C4-2B (cell line): Measurements from ENCODE around the gene ADCYAP1R1.

Source experiments
- H3K27ac ChIP-seq: fragments of 450-650 bp; 2 replicates; pipeline ENCODE4 v1.5.1; 2017
- ZFX ChIP-seq: fragments of 450-650 bp; IDR thresholded peaks from 2 replicates; pipeline ENCODE4 v1.6.1; 2017
- TF ChIP-seq, protein P1 (sequence below): fragments of 450-650 bp; conservative IDR thresholded peaks from 2 replicates; pipeline ENCODE4 v1.5.1; 2017; ENCODE audit warnings: mild to moderate bottlenecking

The ADCYAP1R1 gene

GRCh38 chr7:31043051-31043471 is 9.0 kb upstream of the ADCYAP1R1 start:
- H3K27ac ChIP-seq, result no peak overlapping the region
- TF ChIP-seq ZFX, result no peak
- TF ChIP-seq, protein P1, sequence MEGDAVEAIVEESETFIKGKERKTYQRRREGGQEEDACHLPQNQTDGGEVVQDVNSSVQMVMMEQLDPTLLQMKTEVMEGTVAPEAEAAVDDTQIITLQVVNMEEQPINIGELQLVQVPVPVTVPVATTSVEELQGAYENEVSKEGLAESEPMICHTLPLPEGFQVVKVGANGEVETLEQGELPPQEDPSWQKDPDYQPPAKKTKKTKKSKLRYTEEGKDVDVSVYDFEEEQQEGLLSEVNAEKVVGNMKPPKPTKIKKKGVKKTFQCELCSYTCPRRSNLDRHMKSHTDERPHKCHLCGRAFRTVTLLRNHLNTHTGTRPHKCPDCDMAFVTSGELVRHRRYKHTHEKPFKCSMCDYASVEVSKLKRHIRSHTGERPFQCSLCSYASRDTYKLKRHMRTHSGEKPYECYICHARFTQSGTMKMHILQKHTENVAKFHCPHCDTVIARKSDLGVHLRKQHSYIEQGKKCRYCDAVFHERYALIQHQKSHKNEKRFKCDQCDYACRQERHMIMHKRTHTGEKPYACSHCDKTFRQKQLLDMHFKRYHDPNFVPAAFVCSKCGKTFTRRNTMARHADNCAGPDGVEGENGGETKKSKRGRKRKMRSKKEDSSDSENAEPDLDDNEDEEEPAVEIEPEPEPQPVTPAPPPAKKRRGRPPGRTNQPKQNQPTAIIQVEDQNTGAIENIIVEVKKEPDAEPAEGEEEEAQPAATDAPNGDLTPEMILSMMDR, result no peak

- no peak overlapping the region for H3K27ac ChIP-seq
- TF ChIP-seq, protein P1, result no peak
- no peak for TF ChIP-seq ZFX
Observed at GRCh38 chr7:31044529-31044928, 7.6 kb upstream of the ADCYAP1R1 start.

- H3K27ac ChIP-seq, result no peak overlapping the region
- TF ChIP-seq ZFX, result no peak
- TF ChIP-seq, protein P1, result no peak
Observed at GRCh38 chr7:31046723-31047122, 5.4 kb upstream of the ADCYAP1R1 start.

- no peak overlapping the region for H3K27ac ChIP-seq
- TF ChIP-seq, protein P1, result no peak
- no peak for TF ChIP-seq ZFX
Observed at GRCh38 chr7:31047313-31048146, 4.6 kb upstream of the ADCYAP1R1 start.

- TF ChIP-seq, protein P1, result no peak
- no peak for TF ChIP-seq ZFX
- no peak overlapping the region for H3K27ac ChIP-seq
Observed at GRCh38 chr7:31049005-31049765, 2.9 kb upstream of the ADCYAP1R1 start.

DNA sequence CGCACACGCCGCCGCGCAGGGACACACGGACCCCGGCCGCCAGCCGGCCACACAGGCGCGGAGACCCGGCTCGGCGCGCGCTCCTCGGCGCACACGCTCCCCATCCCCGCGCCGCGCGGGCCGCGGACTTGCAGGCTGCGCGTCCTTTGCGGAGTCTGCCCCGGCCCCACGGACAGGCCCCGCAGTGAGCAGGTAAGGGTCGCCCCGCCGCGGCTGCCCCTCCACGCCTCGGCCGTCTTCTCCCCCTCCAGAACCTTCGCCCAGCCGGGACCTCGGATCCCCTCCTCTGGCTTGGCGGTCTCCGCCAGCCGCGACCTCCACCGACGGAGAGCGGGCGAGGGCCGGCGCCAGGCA is 356 bp downstream of the ADCYAP1R1 start:
- TF ChIP-seq ZFX, result no peak
- TF ChIP-seq, protein P1, result no peak
- H3K27ac ChIP-seq, result no peak overlapping the region
